ENCODE results near the gene MYO18A.
"Not testable (repeated sequence)": the region's sequence is repeated elsewhere in the genome, so short reads cannot be mapped to it uniquely, and the experiment has no call there.

Gene MYO18A

GRCh38 chr17:29154516-29155226, 25.5 kb downstream of the MYO18A start:
- TF ChIP-seq ZNF274 (IDR thresholded peaks at IDR 0.05; ENCODE audit: low read depth, low read length): no peak
- no peak overlapping the region for H3K4me3 ChIP-seq (ENCODE audit: low read length)

DNA sequence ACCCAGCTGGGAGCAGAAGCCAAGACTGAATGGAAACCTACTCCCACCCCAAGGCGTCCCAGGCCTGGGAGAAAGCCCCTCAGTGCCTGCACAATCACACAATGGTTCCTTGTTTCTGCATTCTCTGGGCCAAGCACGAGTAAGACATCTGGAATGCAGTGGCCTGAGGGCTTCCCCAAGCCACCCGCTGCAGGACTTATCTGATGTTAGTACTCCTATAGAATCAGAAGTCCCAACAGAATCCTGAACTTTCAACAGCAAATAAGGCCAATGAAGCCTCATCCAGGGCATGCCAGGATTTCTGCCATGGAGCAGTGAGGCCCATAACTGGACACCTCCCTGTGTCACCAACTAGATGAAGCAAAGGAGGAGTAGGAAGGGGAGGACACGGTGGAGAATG, 28.6 kb downstream of the MYO18A start:
- no peak for TF ChIP-seq ZNF274 (IDR thresholded peaks at IDR 0.05; ENCODE audit: low read depth, low read length)
- H3K4me3 ChIP-seq (ENCODE audit: low read length): no peak overlapping the region

GRCh38 chr17:29150161-29150560, 30.0 kb downstream of the MYO18A start:
- no peak for TF ChIP-seq ZNF274 (IDR thresholded peaks at IDR 0.05; ENCODE audit: low read depth, low read length)
- H3K4me3 ChIP-seq (ENCODE audit: low read length): no peak overlapping the region

DNA sequence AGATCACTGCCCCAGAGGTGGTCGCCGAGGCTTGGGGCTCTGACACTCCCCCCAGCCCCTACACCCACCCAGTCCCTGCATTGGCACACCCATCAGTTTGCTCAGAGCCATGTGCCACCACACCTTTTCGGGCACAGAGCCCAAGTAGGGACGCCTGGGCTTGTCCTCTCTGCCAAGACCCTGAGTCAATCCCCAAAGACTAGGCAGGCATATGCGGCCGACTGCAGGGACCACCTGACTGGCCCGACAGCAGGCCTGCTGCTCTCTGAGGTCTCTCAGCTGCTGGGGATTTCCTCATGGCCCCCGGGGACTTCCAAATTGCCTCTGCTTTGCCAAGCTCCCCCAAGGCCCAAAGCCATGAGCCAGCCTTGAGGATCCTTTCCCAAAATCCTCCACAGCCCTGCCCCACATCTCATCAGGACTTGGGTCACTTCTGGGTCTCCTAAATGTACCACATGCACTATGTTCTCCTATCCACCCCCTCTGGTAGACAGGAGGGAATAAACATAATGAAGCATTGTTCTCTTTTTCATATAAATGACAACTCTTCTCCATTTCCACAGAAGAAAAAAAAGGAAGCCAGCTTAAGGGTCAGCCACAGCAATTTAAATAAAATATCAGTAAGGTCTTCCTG, 30.6 kb downstream of the MYO18A start:
- H3K4me3 ChIP-seq (ENCODE audit: low read length): peak overlapping the region; percentile 42; the same call in 1 of the 2 replicates
- TF ChIP-seq ZNF274 (IDR thresholded peaks at IDR 0.05; ENCODE audit: low read depth, low read length): no peak

GRCh38 chr17:29148790-29149430, 31.3 kb downstream of the MYO18A start:
- peak overlapping the region; percentile 42; the same call in 1 of the 2 replicates for H3K4me3 ChIP-seq (ENCODE audit: low read length)
- TF ChIP-seq ZNF274 (IDR thresholded peaks at IDR 0.05; ENCODE audit: low read depth, low read length): no peak

- peak overlapping the region; percentile 32; the same call in 1 of the 2 replicates for H3K4me3 ChIP-seq (ENCODE audit: low read length)
- TF ChIP-seq ZNF274 (IDR thresholded peaks at IDR 0.05; ENCODE audit: low read depth, low read length): no peak
Measured at GRCh38 chr17:29148257-29148789, 31.9 kb downstream of the MYO18A start.

GRCh38 chr17:29147682-29148081, 32.5 kb downstream of the MYO18A start:
- H3K4me3 ChIP-seq (ENCODE audit: low read length): no peak overlapping the region
- TF ChIP-seq ZNF274 (IDR thresholded peaks at IDR 0.05; ENCODE audit: low read depth, low read length): no peak

DNA sequence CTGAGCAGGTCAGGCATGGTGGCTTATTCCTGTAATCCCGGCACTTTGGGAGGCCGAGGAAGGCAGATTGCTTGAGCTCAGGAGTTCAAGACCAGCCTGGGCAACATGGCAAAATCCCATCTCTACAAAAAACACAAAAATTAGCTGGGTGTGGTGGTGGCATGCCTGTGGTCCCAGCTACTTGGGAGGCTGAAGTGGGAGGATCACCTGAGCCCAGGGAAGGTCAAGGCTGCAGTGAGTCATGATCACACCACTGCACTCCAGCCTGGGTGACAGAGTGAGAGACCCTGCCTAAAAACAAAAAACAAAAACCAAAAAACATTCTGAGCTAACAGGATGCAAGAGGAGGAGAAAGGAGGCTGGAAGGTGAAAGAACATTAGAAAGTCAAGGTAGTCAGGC, 33.0 kb downstream of the MYO18A start:
- H3K4me3 ChIP-seq (ENCODE audit: low read length): not testable (repeated sequence)

- H3K4me3 ChIP-seq (ENCODE audit: low read length): no peak overlapping the region
- no peak for TF ChIP-seq ZNF274 (IDR thresholded peaks at IDR 0.05; ENCODE audit: low read depth, low read length)
Measured at GRCh38 chr17:29146369-29146972, 33.7 kb downstream of the MYO18A start.

DNA sequence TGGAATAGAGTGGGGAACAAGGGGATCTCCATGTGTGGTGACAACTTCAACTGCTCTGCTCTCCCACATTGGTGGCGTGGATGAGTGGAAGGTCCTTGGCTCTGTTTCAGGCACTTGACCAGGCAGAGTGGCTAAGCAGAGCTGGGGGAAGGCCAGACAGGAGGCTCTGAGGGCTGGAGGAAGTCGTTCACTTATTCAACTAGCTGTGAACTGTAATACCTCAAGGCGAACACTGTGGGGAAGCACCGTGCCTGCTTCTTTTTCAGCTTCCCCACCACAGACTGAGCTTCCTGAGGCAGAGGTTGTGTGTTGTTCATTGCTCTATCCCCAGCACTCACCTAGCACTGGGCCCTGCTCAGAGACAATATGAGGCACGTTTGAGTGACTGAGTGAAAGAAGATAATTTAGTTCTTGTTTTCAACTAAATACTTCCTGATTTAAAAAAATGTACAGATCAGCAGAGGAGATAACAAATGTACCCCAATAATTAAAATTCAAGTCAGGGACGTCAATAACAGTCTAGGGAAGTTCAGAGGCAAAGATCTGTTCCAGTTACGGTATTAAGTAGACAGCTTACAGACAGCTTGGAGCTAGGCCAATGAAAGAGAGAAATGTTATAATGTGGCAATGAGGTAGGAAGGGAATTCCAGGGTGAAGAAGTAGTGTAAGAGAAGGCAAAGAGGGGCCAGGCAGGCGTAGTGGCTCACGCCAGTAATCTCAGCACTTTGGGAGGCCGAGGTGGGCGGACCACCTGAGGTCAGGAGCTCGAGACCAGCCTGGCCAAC, 34.7 kb downstream of the MYO18A start:
- no peak for TF ChIP-seq ZNF274 (IDR thresholded peaks at IDR 0.05; ENCODE audit: low read depth, low read length)
- H3K4me3 ChIP-seq (ENCODE audit: low read length): no peak overlapping the region

DNA sequence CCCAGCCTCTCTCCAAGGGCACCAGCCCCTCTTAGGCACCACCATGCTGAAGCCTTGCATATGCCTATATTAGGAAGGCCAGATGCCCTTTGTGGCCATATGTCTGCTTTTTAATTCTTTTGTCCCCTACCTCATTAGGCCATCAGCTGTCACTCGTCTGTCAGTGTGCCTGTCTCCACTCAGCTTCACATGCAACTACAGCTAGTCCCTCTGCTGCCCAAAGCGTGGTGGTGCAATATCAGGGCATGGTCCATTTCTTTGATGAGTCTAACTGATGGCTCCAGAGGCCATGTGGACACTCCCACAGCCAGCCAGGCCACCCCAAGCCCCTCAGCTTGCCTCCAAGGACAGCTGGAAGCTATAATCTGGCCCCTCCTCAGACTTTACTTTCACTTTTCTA, 36.3 kb downstream of the MYO18A start:
- no peak overlapping the region for H3K4me3 ChIP-seq (ENCODE audit: low read length)
- no peak for TF ChIP-seq ZNF274 (IDR thresholded peaks at IDR 0.05; ENCODE audit: low read depth, low read length)

DNA sequence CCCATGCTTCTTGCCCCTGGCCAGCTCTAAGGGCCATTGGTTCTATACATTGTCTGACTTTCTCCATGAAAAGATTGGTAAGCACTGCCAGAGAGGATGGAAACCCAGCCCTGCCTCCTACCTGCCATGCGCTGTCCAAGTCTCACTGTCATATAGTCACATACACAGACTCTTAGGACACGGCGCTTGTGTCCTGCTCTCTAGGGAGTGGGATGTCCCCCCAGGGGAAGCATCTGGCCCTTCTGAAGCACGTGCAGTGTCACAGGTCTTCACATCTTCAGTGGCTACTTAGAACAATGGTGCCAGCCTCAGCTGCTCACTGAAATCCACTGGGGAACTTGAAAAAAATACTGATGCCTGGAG, 38.7 kb downstream of the MYO18A start:
- peak overlapping the region; percentile 3; the same call in 1 of the 2 replicates for H3K4me3 ChIP-seq (ENCODE audit: low read length)
- TF ChIP-seq ZNF274 (IDR thresholded peaks at IDR 0.05; ENCODE audit: low read depth, low read length): no peak

- peak overlapping the region; percentile 64; the same call in 1 of the 2 replicates for H3K4me3 ChIP-seq (ENCODE audit: low read length)
- no peak for TF ChIP-seq ZNF274 (IDR thresholded peaks at IDR 0.05; ENCODE audit: low read depth, low read length)
Measured at GRCh38 chr17:29140631-29141513, 39.3 kb downstream of the MYO18A start.

Data from GM08714 (cell line).